Endothelial cell of umbilical vein (primary cell): ENCODE measurements around the gene CLSTN2.

ENCODE experiments used
- CTCF ChIP-seq, 2 donors: IDR thresholded peaks; 1 replicate in 1 of 2; 2 replicates in 1 of 2; pipeline ENCODE4 v1.5.1; 2011; ENCODE audit warnings: low read length in 2 of 2, mild to moderate bottlenecking in 2 of 2, moderate library complexity in 2 of 2, control low read depth in 1 of 2, inconsistent platforms in 1 of 2, low read depth in 1 of 2; ENCODE audit not compliant: insufficient read depth in 1 of 2; ENCODE audit errors: extremely low read depth in 1 of 2
- EZH2 ChIP-seq: IDR thresholded peaks from 2 replicates; pipeline ENCODE4 v1.6.1; 2012; ENCODE audit warnings: borderline replicate concordance, low read depth, mild to moderate bottlenecking, moderate library complexity, low read length, inconsistent platforms; ENCODE audit not compliant: severe bottlenecking
- JUN ChIP-seq: IDR thresholded peaks from 2 replicates; pipeline ENCODE4 v1.6.1; 2011; ENCODE audit warnings: borderline replicate concordance, low read depth; ENCODE audit not compliant: insufficient read length, insufficient read depth
- MAX ChIP-seq: IDR thresholded peaks from 2 replicates; pipeline ENCODE4 v1.6.1; 2011; ENCODE audit not compliant: insufficient read depth, insufficient read length
- MYC ChIP-seq: IDR thresholded peaks from one replicate; pipeline ENCODE4 v1.6.1; 2011; ENCODE audit warnings: mild to moderate bottlenecking, low read depth, low read length
- POLR2A ChIP-seq: IDR thresholded peaks from 2 replicates; pipeline ENCODE4 v1.6.1; 2012; ENCODE audit warnings: low read depth, mild to moderate bottlenecking, control low read depth, low read length
- POLR2AphosphoS5 ChIP-seq: IDR thresholded peaks from 2 replicates; pipeline ENCODE4 v1.6.1; 2012; ENCODE audit warnings: low read depth, mild to moderate bottlenecking, control low read depth, low read length, moderate library complexity; ENCODE audit not compliant: insufficient read depth

- no peak for TF ChIP-seq POLR2A
- no peak for TF ChIP-seq CTCF (IDR thresholded peaks at IDR 0.05; ENCODE audit: extremely low read depth in 1 of 2, insufficient read depth in 1 of 2, low read depth in 1 of 2, low read length in 2 of 2)
- TF ChIP-seq MYC = no peak
- TF ChIP-seq POLR2AphosphoS5 = no peak
- no peak for TF ChIP-seq EZH2
- no peak for TF ChIP-seq JUN
- TF ChIP-seq MAX = no peak
Measured at GRCh38 chr3:140423146-140423545, 488.2 kb downstream of the CLSTN2 start.
